Measurements from ENCODE around the gene ATP11C.

GRCh38 chrX:139932073-139932900 is 566 bp downstream of the ATP11C start:
- TF ChIP-seq POLR2A (IDR thresholded peaks at IDR 0.05) = no peak
- no peak for TF ChIP-seq CTCF (IDR thresholded peaks at IDR 0.05)
- TF ChIP-seq POLR2AphosphoS5 (IDR thresholded peaks at IDR 0.05) = no peak

All from transverse colon (tissue), 4 donors.